SU-DHL-6 (cell line): ENCODE data around the gene BRICD5.

ENCODE experiments used
- CTCF ChIP-seq: fragments of 200-600 bp; sonication (generic); IDR thresholded peaks from one replicate; pipeline ENCODE4 v1.5.1; 2017; ENCODE audit warnings: antibody characterized with exemption, mild to moderate bottlenecking, low read length, moderate library complexity; ENCODE audit not compliant: insufficient read depth, poor library complexity, severe bottlenecking
- EZH2phosphoT487 ChIP-seq: fragments of 200-600 bp; sonication (generic), shearing (Covaris generic); conservative IDR thresholded peaks from 2 replicates; pipeline ENCODE4 v1.6.1; 2018; ENCODE audit warnings: mild to moderate bottlenecking, antibody characterized with exemption, low read length, moderate library complexity, mixed read lengths

GRCh38 chr16:2229632-2230250, 19.1 kb upstream of the BRICD5 start:
- TF ChIP-seq CTCF (no peak), EZH2phosphoT487 (no peak)
